Sigmoid colon (tissue), 7 donors: ENCODE data around the gene LRRC2. TPM values are rescaled to one million over a fixed set of nuclear protein-coding genes. Genes with fewer than 3 reads are reported as not detected.
A peak's percentile ranks its signal among the peaks of the same experiment; 100 is the strongest.

ENCODE experiments used
- DNase-seq: peaks from one replicate; pipeline ENCODE4 v3.0.0-alpha.2; 2019
- H3K27ac ChIP-seq, 4 donors: fragments of 200-600 bp; sonication (generic); one replicate each; pipeline ENCODE4 v1.5.1; 2016 to 2019; ENCODE audit warnings: mild to moderate bottlenecking in 1 of 4
- H3K27me3 ChIP-seq, 3 donors: fragments of 200-600 bp; sonication (generic); one replicate each; pipeline ENCODE4 v1.5.1; 2019; ENCODE audit warnings: mild to moderate bottlenecking in 1 of 3
- H3K36me3 ChIP-seq, 4 donors: fragments of 200-600 bp; sonication (generic); one replicate each; pipeline ENCODE4 v1.5.1; 2016 to 2019
- H3K4me1 ChIP-seq, 4 donors: fragments of 200-600 bp; sonication (generic); one replicate each; pipeline ENCODE4 v1.5.1; 2017 to 2019
- H3K4me3 ChIP-seq, 4 donors: fragments of 200-600 bp; sonication (generic); one replicate each; pipeline ENCODE4 v1.5.1; 2017 to 2019; ENCODE audit warnings: mild to moderate bottlenecking in 2 of 4, moderate library complexity in 1 of 4
- H3K9me3 ChIP-seq, 4 donors: fragments of 200-600 bp in 3 of 4; sonication (generic) in 3 of 4; one replicate each; pipeline versions ENCODE4 v1.5.1 to v1.6.1; 2013 to 2019
- EP300 ChIP-seq, 4 donors: sonication (generic); formaldehyde crosslinking; IDR thresholded peaks; one replicate each; pipeline ENCODE4 v1.6.1; 2017; ENCODE audit warnings: antibody characterized with exemption in 4 of 4
- POLR2A ChIP-seq, 2 donors: fragments of 450-650 bp; IDR thresholded peaks; one replicate each; pipeline ENCODE4 v1.6.1; 2016; ENCODE audit warnings: antibody characterized with exemption in 2 of 2, mild to moderate bottlenecking in 2 of 2, moderate library complexity in 2 of 2
- POLR2AphosphoS5 ChIP-seq, 4 donors: sonication (generic); formaldehyde crosslinking; IDR thresholded peaks; one replicate each; pipeline ENCODE4 v1.6.1; 2017; ENCODE audit warnings: antibody characterized with exemption in 4 of 4
- WGBS, 2 donors: extraction: QIAGEN DNeasy Blood & Tissue Kit; methylation state at CpG; one replicate each; pipeline ENCODE4 v1.1.7; 2013; 5-methylcytosine and 5-hydroxymethylcytosine counted together
- intact Hi-C: fragments of 100-400 bp; cut with DNase I; formaldehyde crosslinking; loops from one replicate; pipeline ENCODE4 v1.15.1; 2023
- polyA plus RNA-seq, 3 donors: library from polyadenylated mRNA; stranded (reverse); fragments of 200-250 nt; gene quantifications; one replicate each; pipeline ENCODE4 v1.2.3, GENCODE V29; 2013
- total RNA-seq, 4 donors: library from RNA; depleted of rRNA; stranded (reverse); fragments of >200 nt; gene quantifications; one replicate each; pipeline ENCODE4 v1.1.0, GENCODE V29; 2016
- TF ChIP-seq, protein P1 (sequence below), 4 experiments: fragments of 450-650 bp in 3 of 4; fragments of 200-600 bp in 1 of 4; IDR thresholded peaks; one replicate each; pipeline ENCODE4 v1.5.1; 2016 to 2019; ENCODE audit warnings: antibody characterized with exemption in 4 of 4, mild to moderate bottlenecking in 3 of 4, moderate library complexity in 2 of 4
- donor health status: healthy with polysubstance abuse.
- donor health status: Bipolar disorder and iron deficiency.
- donor health status: healthy.

LRRC2 gene
- total and polyA plus RNA-seq, 7 donors = 0.46 to 11.1 (median 3.6) TPM

DNA sequence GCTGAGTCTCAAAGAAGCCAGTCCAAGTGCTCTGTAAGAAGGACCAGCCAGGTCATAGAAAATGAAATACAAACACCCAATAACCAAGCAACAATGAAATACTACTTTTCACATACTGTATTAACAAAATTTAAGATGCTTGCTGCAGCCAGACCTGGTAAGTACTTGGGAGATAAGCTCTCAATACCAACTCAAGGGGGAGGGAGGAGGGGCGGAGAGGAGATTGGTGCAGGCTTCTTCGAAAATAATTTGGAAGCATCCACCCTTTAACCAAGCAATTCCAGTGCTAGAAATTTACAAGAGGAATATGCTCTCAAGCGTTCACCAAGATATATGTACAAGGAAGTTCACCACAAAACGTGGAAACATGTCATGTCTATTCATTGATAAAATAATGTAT lies 7.6 kb upstream of the LRRC2 start:
- Histone ChIP-seq H3K9me3 (no peaks in the 10 kb centered on the region), H3K36me3 (no peaks in the 10 kb centered on the region), H3K4me1 (no peaks in the 10 kb centered on the region), H3K27me3 (peaks cover 4 to 35% (median 7%) of the 10 kb centered on the region in 3 donors), H3K27ac (no peak overlapping the region), H3K4me3 (no peak overlapping the region)
- intact Hi-C loops = no loop called here
- no peak for DNase-seq
- TF ChIP-seq EP300 (IDR thresholded peaks at IDR 0.05) = no peak
- no peak for TF ChIP-seq POLR2A (IDR thresholded peaks at IDR 0.05)
- TF ChIP-seq, protein P1, sequence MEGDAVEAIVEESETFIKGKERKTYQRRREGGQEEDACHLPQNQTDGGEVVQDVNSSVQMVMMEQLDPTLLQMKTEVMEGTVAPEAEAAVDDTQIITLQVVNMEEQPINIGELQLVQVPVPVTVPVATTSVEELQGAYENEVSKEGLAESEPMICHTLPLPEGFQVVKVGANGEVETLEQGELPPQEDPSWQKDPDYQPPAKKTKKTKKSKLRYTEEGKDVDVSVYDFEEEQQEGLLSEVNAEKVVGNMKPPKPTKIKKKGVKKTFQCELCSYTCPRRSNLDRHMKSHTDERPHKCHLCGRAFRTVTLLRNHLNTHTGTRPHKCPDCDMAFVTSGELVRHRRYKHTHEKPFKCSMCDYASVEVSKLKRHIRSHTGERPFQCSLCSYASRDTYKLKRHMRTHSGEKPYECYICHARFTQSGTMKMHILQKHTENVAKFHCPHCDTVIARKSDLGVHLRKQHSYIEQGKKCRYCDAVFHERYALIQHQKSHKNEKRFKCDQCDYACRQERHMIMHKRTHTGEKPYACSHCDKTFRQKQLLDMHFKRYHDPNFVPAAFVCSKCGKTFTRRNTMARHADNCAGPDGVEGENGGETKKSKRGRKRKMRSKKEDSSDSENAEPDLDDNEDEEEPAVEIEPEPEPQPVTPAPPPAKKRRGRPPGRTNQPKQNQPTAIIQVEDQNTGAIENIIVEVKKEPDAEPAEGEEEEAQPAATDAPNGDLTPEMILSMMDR (IDR thresholded peaks at IDR 0.05) = no peak
- TF ChIP-seq POLR2AphosphoS5 (IDR thresholded peaks at IDR 0.05) = no peak
- WGBS, 2 donors = 67 to 76% methylated on average over 4 of the region's 4 CpGs

GRCh38 chr3:46571684-46572083 lies 5.6 kb upstream of the LRRC2 start:
- H3K9me3 ChIP-seq = no peaks in the 10 kb centered on the region
- 72 to 78% methylated on average over 3 of the region's 3 CpGs for WGBS, 2 donors

GRCh38 chr3:46565607-46566039 lies 479 bp downstream of the LRRC2 start:
- peak overlapping the region; percentile 44 to 79 (median 64) for H3K4me3 ChIP-seq
- H3K36me3 ChIP-seq = no peaks in the 10 kb centered on the region
- no peak for TF ChIP-seq POLR2AphosphoS5 (IDR thresholded peaks at IDR 0.05)
- TF ChIP-seq, protein P1 (IDR thresholded peaks at IDR 0.05) = no peak
- TF ChIP-seq EP300 (IDR thresholded peaks at IDR 0.05) = no peak
- H3K27ac ChIP-seq = peak overlapping the region in 3 of 4 donors; percentile 63 to 88 (median 77)
- WGBS, 2 donors = 7 to 10% methylated on average over 21 of the region's 21 CpGs
- intact Hi-C loops = no loop called here
- H3K9me3 ChIP-seq = no peaks in the 10 kb centered on the region
- peaks cover 0 to 19% (median 11%) of the 10 kb centered on the region in 4 donors for H3K4me1 ChIP-seq
- no peaks in the 10 kb centered on the region for H3K27me3 ChIP-seq
- no peak for DNase-seq

More at GRCh38 chr3:46571684-46572083, 5.6 kb upstream of the LRRC2 start:
- peaks cover 0 to 3% (median 0%) of the 10 kb centered on the region in 4 donors for H3K4me1 ChIP-seq
- no peak overlapping the region for H3K4me3 ChIP-seq
- DNase-seq = no peak
- H3K27ac ChIP-seq = no peak overlapping the region
- H3K36me3 ChIP-seq = no peaks in the 10 kb centered on the region
- intact Hi-C loops = no loop called here
- H3K27me3 ChIP-seq = peaks cover 2 to 21% (median 4%) of the 10 kb centered on the region in 3 donors
- TF ChIP-seq EP300 (IDR thresholded peaks at IDR 0.05) (no peak), POLR2AphosphoS5 (IDR thresholded peaks at IDR 0.05) (no peak), POLR2A (IDR thresholded peaks at IDR 0.05) (no peak)
- TF ChIP-seq, protein P1 (IDR thresholded peaks at IDR 0.05) = no peak

DNA sequence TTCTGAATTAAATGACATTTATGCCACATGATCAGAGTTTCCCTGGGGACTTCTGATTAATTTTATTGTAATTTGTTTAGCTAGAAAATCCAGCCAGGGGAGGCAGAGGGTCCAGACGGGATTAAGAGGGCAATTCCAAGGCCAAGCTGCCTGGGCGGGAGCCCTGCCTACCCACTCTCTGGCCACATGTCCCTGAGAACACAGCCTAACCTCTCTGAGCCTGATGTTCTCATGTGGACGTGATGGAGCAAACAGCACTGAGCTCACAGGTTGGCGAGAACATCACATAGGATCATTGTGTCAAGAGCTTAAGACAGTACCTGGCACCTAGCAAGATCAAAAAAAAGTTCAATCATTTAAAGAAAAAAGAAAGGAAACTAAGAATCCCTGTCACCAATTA lies 1.0 kb downstream of the LRRC2 start:
- H3K4me3 ChIP-seq = peak overlapping the region in 3 of 4 donors; percentile 61 to 79 (median 66)
- no peaks in the 10 kb centered on the region for H3K36me3 ChIP-seq
- H3K9me3 ChIP-seq = no peaks in the 10 kb centered on the region
- no peak for DNase-seq
- TF ChIP-seq, protein P1 (IDR thresholded peaks at IDR 0.05) = no peak
- no peak for TF ChIP-seq POLR2AphosphoS5 (IDR thresholded peaks at IDR 0.05)
- TF ChIP-seq POLR2A (IDR thresholded peaks at IDR 0.05) = no peak
- TF ChIP-seq EP300 (IDR thresholded peaks at IDR 0.05) = no peak
- intact Hi-C loops = no loop called here
- no peaks in the 10 kb centered on the region for H3K27me3 ChIP-seq
- H3K27ac ChIP-seq = peak overlapping the region in 3 of 4 donors; percentile 63 to 88 (median 77)
- H3K4me1 ChIP-seq = peaks cover 0 to 19% (median 11%) of the 10 kb centered on the region in 4 donors
- WGBS, 2 donors = 83 to 86% methylated on average over 4 of the region's 4 CpGs
